Activated CD8-positive, alpha-beta memory T cell treated with anti-CD3 and anti-CD28 coated beads, Interleukin-2, amount 50 U/mL, for 1 hour (primary cell): ENCODE results near the gene DES.

Experiments used
- DNase-seq: peaks from one replicate; pipeline ENCODE4 v3.0.0-alpha.2; 2020; ENCODE audit errors: extremely low read depth

The DES gene

DNA sequence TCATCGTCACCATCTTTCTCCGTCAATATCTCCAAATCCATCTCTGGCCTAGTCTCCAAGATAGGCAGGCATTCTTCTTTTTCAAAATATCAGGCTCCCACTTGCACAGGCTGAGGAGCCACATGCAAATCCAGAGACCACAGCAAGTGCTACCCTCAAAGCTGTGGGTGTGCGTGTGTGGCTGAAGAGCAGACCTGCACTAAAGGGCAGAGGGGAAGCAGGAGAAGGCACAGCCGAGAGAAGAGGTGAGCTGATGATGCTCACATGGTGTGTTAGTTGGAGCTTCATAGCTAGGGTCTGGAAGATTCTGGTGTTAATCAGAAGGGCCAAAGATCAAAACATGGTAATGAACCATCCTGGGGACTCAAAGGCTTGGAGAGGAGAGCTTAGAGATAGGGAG lies 20.3 kb downstream of the DES start:
- no peak for DNase-seq

DNA sequence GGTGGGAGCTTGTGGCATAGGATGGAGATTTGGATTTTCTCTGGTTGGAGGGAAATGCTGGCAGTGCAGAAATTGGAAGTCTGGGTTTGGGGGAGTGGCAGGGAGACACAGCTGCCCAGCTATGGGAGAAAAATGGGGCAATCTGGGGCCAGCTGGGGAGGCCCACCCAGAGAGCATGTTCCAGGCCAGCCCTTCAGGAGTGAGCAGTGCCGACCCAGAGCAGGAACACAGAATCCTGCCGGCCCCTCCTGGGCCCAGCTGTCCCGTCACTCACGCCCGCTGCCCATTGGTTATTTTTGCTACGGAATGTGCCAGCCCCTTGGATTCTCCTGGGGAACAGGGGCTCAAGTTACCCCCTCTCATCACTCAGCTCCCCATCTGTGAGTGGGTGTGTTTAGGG lies 21.3 kb downstream of the DES start:
- DNase-seq: no peak

DNA sequence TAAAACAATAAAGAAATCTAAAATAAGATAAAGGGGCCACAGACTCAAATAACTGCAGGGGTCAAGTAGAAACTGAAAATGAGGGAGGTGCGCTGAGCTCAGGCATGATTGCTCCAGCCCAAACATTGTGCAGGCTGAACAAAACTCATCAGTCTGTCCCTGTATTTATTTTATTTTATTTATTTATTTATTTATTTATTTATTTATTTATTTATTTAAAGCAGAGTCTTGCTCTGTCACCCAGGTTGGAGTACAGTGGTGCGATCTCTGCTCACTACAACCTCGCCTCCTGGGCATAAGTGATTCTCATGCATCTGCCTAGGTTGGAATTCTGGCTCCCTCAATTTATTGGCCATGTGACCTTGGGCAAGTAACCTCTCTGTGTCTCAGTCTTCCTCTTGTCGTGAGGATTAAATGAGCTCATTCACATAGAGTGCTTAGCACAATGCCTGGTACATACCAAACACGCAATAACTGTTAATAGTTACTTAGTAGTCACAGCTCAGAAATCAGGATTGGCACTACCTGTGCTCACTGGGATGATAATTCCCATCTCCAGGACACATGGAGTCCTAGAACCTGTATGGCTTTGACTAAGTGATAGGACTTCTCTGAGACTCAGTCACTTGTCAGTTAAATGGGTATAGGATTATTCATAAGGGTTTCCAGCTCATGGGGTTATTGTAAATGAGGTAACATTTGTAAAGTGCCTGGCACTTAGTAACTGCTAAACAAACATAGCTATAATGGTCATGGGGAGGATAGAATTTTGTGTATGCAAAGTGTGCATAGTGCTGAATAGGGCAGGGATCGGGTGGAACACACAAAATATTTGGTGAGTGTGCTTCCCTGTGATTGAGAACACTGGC lies 22.4 kb downstream of the DES start:
- no peak for DNase-seq

DNA sequence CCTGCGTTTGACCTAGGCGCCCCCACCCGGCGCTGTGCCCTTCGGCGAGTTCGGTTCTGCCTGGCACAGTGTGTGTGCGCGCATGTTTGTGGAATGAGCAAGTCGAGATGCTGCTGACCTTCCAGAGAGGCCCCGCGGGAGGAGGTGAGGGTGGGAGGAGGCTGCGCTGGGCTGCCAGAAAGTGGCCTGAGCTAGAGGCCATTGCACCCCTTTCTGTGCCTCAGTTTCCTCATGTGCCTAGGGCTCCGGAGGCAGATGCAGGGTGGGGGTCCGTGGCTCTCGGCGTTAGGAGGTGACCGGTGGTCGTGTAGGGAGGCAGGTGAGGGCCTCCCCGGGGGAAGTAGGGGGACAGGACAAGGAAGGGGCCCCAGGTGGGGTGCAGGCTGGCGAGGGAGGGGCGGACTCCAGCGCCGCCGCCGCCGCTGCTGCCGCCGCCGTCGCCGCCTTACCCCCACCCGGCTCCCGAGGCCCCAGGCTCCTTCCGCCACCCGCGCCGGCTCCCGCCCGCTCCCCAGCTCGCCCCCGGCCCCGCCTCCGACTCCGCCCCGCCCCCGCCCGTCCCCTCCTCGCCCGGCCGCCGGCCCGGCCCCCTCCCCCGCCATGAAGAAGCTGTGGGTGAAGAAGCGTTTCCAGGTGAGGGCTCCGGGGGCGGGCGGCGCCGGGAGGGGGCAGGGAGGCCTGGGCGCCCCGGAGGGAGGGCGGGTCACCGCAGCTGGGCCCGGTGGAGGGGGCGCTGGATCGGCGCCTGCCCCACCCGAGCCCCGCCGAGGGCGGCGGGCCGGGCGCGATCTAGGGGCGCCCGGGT lies 23.5 kb downstream of the DES start:
- DNase-seq: no peak

DNA sequence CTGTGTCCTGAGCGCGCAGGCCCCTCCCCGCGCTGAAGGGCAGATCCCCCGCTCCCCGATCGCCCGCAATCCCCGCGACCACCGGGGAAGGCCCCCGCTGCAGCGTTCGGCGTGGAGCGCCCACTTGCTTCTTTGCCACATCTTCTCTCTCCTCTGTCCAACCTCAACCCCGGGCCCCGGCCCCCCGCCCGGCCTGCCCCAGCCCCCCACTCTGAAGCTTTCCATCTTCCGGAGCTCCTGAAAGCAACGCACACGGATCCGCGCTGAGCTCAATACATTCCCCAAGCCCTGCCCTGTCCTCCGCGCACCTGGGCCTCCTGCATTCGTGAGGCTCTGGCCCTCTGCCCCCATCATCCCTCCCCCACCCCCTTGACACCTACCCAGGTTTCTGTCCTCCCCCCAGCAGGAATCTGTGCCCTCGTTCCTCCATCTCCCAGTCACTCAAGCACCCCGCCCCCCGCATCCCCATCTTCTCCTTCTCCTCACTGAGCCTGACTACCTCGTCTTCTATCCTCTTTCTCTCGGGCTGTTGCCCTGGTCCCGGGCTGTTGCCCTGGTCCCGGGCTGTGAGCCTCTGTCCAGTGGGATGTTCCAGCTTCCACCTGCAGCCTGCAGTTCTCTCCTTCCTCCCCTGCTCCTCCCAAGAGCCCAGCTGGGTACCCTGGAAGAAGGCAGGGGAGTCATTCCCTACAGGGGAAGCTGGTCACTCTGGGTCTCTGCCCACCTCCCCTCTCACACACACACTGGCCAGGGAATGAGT lies 24.3 kb downstream of the DES start:
- DNase-seq: no peak

DNA sequence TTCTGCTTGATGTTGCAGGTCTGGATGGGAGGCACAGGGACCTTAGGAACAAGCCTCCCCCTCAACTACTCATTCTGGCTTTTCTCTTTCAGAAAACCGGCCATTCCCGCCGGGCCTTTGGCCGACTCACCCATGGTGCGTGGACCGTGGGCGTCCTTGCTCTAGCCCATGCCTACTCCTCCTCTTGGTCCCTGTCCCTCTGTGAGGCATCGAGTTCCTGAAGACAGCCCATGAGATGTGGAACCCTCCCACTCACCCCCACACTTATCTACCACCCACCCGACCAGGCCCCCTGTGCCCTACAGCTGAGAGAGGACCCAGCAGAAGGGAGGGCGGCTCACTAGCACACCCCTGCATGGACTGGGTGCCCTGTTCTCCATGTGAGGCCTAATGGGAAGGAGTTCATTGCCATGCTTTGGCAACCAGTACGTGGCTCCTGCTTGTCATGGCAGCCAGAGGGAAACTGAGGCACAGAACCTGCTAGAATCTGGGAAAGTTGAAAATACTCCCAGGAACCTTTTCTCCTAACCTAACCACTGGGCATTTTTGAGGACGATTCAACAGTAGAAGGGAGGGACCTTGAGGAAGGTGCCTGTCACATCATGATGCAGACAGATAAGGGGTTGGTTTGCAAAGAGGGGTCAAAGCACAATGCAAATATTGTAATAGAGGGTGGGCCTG lies 25.0 kb downstream of the DES start:
- DNase-seq: no peak

DNA sequence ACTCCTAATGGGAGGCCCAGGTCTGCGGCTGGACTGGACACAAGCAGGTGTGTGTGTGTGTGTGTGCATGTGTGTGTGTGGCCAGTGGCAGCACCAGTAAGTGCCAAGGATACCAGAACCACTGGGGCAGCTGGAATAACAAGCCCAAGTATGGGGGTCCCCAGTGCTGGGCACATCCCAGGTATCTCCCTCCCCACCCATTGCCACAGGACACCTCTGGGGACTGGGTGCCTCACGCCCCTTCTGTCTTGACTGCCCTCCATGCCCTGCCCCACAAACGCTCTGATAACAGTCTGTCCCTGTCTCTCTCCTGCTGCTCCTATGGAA lies 25.5 kb downstream of the DES start:
- no peak for DNase-seq

DNA sequence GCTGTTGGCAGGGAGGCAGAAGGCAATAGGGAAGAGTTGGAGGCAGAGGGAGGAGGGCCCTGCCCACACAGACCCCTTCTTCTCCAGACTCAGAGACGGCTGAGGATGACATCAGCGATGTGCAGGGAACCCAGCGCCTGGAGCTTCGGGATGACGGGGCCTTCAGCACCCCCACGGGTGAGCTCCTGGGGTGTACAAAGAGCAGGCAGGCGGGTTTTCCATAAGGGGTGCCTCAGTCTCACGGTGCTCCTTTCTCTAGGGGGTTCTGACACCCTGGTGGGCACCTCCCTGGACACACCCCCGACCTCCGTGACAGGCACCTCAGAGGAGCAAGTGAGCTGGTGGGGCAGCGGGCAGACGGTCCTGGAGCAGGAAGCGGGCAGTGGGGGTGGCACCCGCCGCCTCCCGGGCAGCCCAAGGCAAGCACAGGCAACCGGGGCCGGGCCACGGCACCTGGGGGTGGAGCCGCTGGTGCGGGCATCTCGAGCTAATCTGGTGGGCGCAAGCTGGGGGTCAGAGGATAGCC lies 26.5 kb downstream of the DES start:
- DNase-seq: no peak

DNA sequence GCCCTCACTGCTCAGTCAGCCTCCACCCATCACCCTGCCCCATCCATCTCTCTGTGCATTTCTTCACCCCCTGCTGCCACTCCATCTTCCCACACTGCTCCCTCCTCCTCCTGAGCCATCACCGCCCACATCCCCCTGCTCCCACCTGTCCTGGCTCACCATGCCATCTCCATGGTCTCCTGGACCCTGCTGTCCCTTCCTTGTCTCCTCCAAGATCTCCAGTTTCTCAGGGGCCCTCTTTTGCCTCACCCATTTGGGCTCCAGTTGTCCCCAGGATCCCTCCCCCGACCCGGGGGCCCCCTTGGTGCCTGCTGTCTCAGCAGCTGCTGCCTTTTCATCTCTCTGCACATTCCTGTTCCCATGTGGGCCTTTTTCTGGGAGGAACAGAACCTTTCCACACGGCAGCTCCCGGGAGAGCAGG lies 27.1 kb downstream of the DES start:
- DNase-seq: no peak

DNA sequence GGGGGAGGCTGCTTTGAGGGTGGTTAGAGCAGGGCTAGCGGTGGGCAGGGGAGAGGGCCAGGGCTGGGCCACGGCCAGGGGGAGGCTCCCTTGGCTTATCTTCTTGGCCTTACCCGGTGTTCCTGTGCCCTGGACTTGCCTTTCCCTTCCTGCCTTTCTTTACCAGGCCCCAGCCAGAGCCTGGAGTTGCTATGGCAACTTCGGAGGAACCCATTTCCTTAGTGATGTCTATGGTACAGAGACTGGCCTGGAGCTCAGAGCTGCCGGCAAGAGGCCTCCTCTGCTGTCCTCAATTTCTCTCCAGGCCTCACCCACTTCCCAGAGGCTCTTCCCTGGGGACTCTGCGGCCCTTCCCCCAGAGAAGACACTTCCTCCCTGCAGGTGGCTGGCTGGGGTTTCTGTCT lies 27.9 kb downstream of the DES start:
- DNase-seq: no peak

DNA sequence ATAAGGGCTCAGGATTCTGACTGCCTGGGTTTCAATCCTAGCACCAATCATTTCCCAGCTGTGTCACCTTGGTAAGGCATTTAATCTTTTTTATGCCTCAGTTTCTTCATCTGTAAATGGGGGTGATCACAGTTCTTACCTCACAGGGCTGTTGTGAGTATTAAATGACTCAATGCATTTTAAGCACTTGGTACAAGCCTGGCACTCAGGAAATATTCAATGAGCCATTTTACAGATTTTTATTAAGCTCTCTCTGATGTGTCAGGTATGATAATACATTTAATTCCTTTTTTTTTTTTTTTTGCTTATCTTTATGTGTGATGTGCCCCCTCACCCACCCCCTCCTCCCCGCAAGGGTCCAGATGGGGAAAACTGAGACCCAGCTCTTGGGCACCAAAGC lies 28.5 kb downstream of the DES start:
- DNase-seq: no peak

DNA sequence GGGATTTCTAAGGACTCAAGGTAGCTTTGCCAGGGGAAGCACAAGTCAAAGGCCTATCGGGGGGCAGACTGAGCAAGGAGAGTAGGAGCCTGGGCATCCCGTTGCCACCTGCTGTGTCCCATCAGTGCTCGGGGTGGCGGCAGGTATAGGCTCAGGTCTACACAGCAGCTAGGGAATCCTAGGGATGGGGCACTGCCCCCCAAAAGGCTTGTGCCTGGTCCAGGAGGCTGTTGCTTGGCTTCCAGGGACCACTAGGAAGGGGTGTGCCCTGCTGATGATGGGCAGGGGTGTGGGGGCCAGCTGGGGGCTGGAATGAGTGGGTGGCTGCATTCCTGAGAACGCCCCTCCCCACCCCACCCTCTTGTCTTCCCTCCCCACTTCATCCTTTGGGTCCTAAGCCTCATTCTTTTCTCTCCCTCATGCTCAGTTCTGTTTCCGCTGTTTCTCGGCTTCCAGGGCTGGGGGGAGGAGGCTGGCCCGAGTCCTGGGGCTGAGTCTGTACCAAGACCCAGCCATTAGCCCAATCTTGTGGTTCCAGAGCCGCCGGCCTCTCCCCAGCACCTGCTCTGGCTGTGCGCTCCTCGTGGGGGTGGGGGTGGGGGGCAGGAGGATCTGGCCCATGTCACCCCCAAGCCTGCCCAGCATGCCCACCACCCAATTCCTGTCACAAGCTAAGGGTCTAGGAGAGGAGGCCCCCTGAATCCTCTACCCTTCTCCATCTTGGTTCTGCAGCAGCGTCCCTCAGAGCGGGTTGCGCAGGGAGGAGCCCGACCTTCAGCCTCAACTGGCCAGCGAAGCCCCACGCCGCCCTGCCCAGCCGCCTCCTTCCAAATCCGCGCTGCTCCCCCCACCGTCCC lies 29.3 kb downstream of the DES start:
- DNase-seq: no peak

DNA sequence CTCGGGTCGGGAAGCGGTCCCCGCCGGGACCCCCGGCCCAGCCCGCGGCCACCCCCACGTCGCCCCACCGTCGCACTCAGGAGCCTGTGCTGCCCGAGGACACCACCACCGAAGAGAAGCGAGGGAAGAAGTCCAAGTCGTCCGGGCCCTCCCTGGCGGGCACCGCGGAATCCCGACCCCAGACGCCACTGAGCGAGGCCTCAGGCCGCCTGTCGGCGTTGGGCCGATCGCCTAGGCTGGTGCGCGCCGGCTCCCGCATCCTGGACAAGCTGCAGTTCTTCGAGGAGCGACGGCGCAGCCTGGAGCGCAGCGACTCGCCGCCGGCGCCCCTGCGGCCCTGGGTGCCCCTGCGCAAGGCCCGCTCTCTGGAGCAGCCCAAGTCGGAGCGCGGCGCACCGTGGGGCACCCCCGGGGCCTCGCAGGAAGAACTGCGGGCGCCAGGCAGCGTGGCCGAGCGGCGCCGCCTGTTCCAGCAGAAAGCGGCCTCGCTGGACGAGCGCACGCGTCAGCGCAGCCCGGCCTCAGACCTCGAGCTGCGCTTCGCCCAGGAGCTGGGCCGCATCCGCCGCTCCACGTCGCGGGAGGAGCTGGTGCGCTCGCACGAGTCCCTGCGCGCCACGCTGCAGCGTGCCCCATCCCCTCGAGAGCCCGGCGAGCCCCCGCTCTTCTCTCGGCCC lies 30.1 kb downstream of the DES start:
- no peak for DNase-seq

DNA sequence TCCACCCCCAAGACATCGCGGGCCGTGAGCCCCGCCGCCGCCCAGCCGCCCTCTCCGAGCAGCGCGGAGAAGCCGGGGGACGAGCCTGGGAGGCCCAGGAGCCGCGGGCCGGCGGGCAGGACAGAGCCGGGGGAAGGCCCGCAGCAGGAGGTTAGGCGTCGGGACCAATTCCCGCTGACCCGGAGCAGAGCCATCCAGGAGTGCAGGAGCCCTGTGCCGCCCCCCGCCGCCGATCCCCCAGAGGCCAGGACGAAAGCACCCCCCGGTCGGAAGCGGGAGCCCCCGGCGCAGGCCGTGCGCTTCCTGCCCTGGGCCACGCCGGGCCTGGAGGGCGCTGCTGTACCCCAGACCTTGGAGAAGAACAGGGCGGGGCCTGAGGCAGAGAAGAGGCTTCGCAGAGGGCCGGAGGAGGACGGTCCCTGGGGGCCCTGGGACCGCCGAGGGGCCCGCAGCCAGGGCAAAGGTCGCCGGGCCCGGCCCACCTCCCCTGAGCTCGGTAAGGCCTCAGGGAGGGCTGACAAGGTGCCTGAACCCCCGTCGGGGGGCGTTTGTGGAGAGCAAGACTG lies 30.7 kb downstream of the DES start:
- DNase-seq: no peak

DNA sequence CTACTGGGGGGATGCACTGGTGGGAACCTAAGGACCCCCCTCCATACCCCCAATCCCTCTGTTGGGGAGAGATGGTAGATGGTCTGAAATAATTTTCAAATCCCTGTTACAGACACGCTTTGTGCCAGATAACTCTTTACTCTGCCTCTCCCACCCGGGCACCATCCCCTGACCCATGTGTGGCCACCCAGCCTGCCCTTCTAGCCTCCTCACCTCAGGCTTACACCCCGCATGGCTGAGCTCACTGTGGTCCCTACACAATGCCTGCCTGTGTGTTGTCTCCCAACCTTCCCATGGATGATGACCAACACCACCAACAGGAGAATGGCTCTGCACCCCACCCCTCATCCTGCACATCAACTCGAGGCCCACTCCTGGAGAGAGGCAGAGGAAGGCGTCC lies 31.4 kb downstream of the DES start:
- DNase-seq: no peak

DNA sequence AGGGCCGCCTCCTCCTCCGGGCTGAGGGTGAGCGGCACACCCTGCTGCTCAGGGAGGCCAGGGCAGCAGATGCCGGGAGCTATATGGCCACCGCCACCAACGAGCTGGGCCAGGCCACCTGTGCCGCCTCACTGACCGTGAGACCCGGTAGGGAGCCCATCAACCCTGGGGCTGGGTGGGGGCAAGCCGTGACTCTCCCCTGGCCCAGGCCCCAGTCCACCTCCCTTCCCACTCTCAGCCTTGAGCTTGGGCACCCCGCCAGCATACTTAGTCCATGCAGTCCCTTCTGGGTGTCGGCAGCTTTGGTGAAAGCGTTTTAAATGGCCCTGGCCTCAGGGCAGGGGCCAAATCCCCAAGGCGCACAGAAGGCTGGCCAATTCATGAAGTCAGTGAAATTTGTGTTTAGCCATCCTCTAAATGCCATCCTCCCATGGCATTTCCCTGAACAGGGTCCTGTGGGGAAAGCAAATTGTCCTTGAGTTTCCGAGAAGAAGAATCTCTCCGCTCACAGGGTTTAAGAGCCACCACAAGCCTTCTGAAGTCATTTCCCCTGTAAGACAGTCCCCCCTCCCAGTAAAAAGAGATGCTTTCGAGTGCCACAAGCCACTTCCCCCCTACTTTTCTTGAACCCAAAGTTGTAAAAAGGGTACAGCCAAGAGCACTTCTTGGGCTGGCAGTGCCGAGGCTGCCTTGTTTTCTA lies 33.6 kb downstream of the DES start:
- no peak for DNase-seq

DNA sequence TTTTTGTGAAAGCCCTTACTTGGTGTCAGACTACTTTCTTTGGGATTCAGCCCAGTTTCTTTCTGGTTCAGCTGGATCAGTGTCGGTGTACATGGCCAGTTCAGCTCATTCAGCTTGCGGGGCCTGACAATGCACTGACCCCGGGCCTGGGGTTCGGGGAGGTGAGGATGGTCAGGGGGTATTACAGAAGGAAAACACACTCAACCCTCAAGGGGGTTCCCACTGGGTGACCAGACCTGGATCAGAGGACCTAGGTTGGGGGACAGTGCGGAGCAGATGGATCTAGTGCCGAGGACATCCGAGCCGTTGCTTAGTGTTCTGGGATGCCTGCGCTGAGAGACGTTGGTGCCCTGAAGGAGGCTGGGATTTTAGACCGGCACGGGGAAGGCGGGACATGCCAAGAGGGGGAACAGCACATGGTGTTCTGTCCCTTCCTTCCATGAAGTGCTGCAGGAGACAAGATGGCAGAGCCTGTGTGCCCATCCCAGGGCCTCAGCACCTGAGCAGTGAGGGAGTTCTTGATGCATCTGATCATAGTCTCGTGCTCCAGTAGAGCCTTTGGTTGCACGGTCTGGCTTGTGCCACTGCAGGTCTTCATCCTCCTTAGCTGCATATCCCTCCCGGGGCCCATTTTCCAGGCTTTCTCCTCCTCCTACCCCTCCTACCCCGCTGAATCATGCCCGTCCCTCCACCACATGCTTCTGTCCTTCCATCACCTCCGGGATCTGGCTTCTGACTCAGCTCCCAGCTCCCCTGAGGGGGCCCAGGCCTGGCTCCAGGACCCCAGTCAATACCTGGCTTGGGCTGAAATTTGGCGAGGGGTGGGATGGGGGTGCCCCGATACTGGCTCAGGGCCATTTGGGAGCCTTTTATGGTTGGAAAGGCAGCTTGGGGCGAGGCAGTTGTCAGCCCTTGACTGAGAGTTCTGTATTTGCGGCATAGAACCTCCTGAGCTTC lies 34.5 kb downstream of the DES start:
- DNase-seq: no peak
